NCI-H187 treated with DMSO at 0.1 percent for 48 hours (cell line): ENCODE results near the gene SLC2A13.

Experiments
- DNase-seq: peaks from one replicate; lab custom pipeline; 2025; lab: John Stamatoyannopoulos, UW

SLC2A13 gene

DNA sequence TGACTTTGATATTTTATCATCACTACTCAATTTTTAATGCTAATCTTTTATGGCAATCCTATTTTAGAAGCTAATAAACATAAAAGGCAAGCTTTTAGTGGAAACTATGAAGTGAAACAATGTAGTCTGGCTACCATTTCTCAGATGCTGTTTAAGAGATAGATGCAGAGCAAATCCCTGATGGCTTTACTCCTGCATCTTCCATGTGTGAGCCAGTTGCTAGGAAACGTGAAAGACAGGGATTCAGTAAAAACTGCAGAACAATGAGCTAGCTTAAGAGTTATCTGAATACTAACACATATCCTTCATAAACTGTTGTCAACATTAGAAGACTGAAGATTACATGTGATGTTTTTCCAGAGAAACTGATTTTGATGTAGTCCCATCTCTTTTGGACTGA is 112.6 kb downstream of the SLC2A13 start:
- no peak for DNase-seq

GRCh38 chr12:39990122-39991101 is 115.5 kb downstream of the SLC2A13 start:
- DNase-seq, result no peak

DNA sequence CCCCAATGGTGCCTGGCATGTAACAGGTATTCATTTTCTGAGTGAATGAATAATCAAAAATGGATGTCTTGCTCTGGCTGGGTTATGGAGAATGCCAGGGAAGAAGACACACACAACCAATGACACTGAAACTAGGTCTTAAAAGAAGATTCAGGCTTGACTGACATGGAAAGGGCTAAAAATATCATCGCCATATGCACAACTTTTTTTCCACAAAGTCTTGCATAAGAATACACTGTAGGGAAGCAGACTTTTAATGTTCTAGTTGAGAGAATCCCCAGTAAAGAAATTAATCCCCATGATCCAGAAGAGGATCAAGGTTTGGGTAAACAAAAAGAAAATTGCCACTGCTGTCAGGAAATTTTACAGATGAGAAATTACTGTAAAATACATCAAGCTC is 116.4 kb downstream of the SLC2A13 start:
- DNase-seq, result no peak

- DNase-seq, result no peak
Measured at GRCh38 chr12:39988574-39988973, 117.3 kb downstream of the SLC2A13 start.

DNA sequence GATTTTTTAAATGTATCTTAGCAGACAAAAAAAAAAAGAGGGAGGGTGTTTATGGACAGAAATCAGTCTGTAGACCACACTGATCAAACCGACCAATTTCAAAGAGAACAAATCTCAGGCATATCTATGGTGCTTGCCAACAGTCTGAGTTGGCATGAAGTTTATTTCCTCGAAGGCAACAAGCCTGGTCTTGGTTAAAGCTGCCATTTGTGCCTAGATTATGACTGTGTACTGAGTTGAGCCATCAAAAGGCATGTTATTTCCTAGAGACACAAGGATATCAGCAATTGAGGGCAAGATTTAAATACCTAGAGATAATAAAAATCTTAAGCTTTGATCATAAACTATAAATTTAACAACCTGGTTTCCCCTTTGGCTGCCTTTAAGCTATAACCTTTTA is 119.2 kb downstream of the SLC2A13 start:
- no peak for DNase-seq

DNA sequence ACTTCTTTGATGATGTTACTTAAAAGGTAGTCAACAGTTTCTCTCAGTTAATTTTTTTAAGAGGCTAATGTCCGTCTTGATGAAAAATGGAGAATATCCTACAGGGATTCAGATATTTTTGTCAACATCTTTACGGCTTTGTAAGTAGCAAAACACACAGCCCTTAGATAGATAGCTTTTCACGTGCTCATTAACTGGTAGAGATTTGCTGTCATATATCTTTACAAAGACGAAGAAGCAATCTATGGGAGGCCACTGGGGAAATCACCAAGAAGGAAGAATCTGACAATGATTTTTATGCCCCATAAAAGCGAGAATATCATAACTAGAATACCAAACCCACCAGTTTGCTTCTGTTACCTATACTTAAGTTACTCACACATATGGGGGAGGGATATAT is 121.2 kb downstream of the SLC2A13 start:
- no peak for DNase-seq

GRCh38 chr12:39975374-39975918 is 130.4 kb downstream of the SLC2A13 start:
- DNase-seq, result no peak

GRCh38 chr12:39972119-39972518 is 133.8 kb downstream of the SLC2A13 start:
- DNase-seq, result no peak

DNA sequence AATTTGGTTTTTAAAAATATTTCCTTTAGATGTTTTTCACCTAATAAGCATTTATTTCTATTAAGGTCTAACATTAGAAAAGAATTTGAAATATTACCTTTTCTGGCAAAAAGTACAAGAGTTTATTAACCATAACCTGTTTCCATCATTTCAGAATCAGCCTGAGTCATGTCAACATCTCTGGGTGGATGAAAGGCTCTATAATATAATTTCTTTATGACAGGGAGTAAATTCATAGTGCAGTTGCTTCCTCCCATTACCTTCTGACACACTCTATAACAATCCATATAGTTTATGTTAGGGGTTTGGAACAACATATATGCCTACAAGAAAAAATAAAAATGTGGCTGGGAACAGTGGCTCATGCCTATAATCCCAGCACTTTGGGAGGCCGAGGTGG is 134.5 kb downstream of the SLC2A13 start:
- no peak for DNase-seq

- DNase-seq, result no peak
Measured at GRCh38 chr12:39966721-39967120, 139.2 kb downstream of the SLC2A13 start.

DNA sequence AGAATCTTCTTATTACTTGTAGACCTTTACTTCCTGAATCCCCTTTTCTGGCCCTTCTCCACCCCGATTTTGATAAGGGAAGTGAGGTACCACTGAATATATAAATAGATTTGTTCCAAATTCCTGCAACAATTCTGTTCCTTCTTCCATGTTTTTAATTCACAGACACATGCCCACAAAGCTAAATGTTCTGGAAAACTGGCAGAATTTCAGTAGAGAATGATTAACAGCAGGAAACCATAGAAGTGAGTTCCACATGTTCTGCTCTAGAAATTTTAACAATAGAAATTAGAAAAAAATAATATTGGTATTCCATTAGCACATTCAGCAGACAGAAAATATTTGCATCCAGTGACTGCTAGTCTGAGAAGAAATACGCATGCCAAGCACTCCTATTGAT is 139.6 kb downstream of the SLC2A13 start:
- DNase-seq, result no peak

DNA sequence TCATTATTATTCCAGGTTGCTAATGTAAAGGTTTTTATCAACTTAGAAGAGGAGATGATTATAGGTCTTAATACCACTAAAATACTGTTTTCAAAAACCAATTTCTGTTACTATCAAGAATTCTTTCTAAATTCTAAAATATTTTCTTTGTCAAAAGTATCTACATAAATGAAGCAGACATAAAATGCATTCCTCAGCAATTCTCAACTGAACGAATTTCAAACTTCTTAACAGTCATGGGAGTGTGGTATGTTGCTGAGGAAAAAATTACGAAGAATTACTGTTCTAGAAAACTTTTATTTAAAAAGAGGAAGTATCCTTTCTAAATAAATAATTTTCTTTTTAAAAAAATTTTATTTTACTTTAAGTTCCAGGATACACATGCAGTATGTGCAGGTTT is 146.4 kb downstream of the SLC2A13 start:
- DNase-seq, result no peak

- no peak for DNase-seq
Measured at GRCh38 chr12:39959031-39959430, 146.8 kb downstream of the SLC2A13 start.

- DNase-seq, result no peak
Measured at GRCh38 chr12:39958377-39958776, 147.5 kb downstream of the SLC2A13 start.

- no peak for DNase-seq
Measured at GRCh38 chr12:39956725-39957124, 149.2 kb downstream of the SLC2A13 start.

DNA sequence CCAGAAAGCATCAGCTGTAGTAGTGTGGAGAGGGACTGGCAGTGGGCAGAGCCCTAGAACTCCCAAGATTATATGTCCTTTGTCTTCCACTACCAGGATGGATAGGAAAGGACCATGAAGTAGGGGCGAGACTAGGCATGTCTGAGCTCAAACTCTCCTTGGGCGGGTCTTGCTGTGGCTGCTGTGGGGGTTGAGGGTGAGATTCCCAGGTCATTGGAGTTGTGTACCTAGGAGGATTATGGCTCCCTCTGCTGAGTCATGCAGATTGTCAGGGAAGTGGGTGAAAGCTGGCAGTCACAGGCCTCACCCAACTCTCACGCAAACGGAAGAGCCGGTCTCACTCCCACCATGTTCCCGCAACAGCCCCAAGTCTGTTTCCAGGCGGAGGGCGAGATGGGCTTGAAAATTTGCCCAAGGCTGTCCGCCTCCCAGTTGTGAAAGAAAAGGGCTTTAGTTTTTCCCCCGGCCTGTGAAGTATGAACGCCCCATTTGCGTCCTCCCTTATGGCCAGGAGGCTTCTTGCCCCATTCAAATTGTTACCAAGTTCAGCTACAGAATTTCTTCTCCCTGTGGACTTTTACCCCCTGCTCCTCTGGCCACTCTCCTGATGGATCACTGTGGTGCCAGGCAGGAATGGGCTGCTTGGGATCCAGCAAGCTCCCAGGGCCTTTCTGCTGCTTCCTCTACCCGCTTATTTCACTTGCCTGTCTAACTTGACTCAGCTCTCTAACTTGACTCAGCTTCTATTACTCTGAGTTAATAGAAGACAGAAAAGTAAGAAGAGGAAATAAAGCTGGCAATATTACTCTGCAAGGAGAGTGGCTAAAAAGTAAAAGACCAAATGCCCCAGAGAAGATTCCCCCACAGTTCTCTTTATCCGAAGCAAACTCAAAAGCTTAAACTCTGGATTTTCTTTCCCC is 159.3 kb downstream of the SLC2A13 start:
- DNase-seq, result no peak

- no peak for DNase-seq
Measured at GRCh38 chr12:39937119-39937518, 168.8 kb downstream of the SLC2A13 start.

- DNase-seq, result no peak
Measured at GRCh38 chr12:39935839-39936238, 170.0 kb downstream of the SLC2A13 start.

GRCh38 chr12:39935275-39935674 is 170.6 kb downstream of the SLC2A13 start:
- DNase-seq, result no peak

GRCh38 chr12:39931857-39932256 is 174.0 kb downstream of the SLC2A13 start:
- no peak for DNase-seq

DNA sequence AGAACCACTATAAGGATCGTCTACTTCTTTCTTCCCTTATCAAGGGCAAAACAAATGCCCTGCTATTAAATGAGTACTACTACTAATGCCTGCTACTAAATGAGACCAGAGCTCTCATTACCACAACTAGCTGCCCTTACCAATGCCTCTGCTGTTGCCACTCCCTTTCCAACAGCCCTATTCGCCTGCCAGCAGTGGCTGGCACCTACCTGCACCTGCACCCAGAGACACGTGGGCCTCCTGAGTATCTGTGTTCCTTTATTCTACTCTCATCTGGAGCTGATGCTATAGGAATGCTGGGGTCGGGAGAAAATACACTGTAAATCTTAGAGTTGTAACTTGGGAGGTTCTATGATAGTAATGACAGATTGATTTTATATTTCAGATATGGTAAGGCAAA is 174.7 kb downstream of the SLC2A13 start:
- no peak for DNase-seq

DNA sequence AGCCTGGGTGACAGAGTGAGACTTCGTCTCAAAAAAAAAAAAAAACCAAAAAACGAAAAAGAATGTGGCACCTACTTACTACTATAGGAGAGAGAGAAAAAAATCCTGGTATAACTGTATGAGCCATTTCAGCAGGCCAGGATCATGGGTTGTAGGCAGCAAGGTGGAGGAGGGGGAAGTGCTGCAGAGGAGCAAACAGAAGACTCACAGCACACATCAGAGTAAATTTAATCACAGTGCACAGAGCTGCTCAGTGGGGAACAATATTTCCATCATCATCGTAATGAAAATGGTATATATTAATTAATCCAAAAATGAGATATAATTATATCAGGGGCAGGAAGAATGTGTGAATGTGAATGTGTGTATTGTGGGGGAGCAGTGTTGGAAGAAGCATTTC is 175.8 kb downstream of the SLC2A13 start:
- DNase-seq, result no peak
